ENCODE results near the gene AZU1.
"Not testable (repeated sequence)": the region's sequence is repeated elsewhere in the genome, so short reads cannot be mapped to it uniquely, and the experiment has no call there.

AZU1 gene

DNA sequence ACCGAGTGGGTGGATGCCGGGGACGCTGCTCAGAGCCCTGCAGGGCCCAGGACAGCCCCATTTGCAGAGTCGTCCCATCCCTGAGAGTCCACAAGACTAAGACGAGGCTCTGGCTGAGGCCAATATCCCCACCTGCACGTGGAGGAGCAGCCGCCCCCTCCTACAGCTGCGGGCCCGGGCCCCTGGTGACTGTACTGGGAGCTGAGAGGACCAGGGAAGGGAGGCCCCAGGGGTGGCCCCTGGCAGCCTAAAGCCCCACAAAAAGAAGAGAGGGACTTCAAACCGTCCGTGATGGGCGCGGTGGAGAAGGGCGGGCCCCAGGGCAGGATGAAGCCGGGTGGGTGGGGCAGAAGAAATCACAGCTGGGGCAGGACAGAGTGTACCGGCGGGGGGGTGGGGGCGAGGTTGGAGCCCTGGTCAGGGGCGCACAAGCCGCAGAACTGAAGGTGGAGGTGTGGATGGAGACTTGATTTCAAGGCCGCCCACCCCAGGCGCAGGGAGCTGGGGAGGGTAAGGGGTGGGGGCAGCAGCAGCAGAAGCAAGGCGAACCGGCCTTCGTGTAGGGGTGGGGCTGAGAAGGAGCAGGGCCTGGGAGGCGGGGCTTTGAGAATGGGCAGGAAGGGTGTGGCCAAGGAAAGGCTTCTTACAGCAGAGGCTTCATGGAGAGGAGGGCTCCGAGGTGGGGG, 44.8 kb downstream of the AZU1 start:
- peak overlapping the region; percentile 90 for H3K27ac Mint-ChIP-seq
- DNase-seq (ENCODE audit: low spot score in 2 of 2) (peak; percentile 83 to 87), ATAC-seq (ENCODE audit: low read depth) (peak; percentile 79)
- no peaks in the 10 kb centered on the region for H3K27me3 Mint-ChIP-seq
- H3K4me1 Mint-ChIP-seq: peaks cover 17% of the 10 kb centered on the region
- H3K9me3 Mint-ChIP-seq: no peaks in the 10 kb centered on the region
- H3K36me3 Mint-ChIP-seq: peaks cover 14% of the 10 kb centered on the region
- peak overlapping the region; percentile 88 for H3K4me3 Mint-ChIP-seq

GRCh38 chr19:873084-873483, 45.4 kb downstream of the AZU1 start:
- ATAC-seq (ENCODE audit: low read depth) (peak; percentile 81), DNase-seq (ENCODE audit: low spot score in 2 of 2) (peak; percentile 47 to 79)
- H3K27me3 Mint-ChIP-seq: no peaks in the 10 kb centered on the region
- H3K27ac Mint-ChIP-seq: peak overlapping the region; percentile 90
- no peaks in the 10 kb centered on the region for H3K9me3 Mint-ChIP-seq
- peaks cover 11% of the 10 kb centered on the region for H3K36me3 Mint-ChIP-seq
- peaks cover 17% of the 10 kb centered on the region for H3K4me1 Mint-ChIP-seq
- peak overlapping the region; percentile 78 for H3K4me3 Mint-ChIP-seq

DNA sequence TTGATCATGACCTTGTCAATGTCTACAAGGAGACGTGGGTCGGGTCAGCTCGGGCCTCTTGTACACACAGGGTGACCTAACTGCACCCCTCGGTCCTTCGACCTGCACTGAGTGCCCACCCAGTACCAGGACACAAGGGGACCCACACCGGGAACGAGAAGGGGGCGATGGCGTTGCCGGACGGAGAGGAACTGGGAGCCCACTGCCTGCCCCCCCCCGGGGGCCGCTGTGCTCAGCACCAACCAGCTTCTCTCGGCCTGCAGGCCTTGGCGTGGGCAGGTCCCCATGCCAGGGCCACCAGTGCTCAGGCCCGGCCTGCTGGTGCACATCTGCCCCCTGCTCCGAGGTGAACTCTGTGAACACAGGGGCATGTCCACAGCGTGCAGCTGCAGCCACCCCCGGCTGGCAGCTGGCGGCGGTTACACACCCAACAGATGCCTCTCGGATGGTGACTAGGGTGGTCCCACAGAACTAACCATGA, 46.0 kb downstream of the AZU1 start:
- DNase-seq (ENCODE audit: low spot score in 2 of 2) (no peak), ATAC-seq (ENCODE audit: low read depth) (no peak)
- H3K4me3 Mint-ChIP-seq: no peak overlapping the region
- peaks cover 9% of the 10 kb centered on the region for H3K36me3 Mint-ChIP-seq
- H3K4me1 Mint-ChIP-seq: peaks cover 17% of the 10 kb centered on the region
- no peak overlapping the region for H3K27ac Mint-ChIP-seq
- no peaks in the 10 kb centered on the region for H3K9me3 Mint-ChIP-seq
- H3K27me3 Mint-ChIP-seq: no peaks in the 10 kb centered on the region

GRCh38 chr19:875265-875879, 47.7 kb downstream of the AZU1 start:
- H3K27me3 Mint-ChIP-seq: no peaks in the 10 kb centered on the region
- H3K4me1 Mint-ChIP-seq: peaks cover 20% of the 10 kb centered on the region
- ATAC-seq (ENCODE audit: low read depth): no peak
- no peak overlapping the region for H3K4me3 Mint-ChIP-seq
- H3K27ac Mint-ChIP-seq: no peak overlapping the region
- H3K36me3 Mint-ChIP-seq: peaks cover 12% of the 10 kb centered on the region
- no peak for DNase-seq (ENCODE audit: low spot score in 2 of 2)
- no peaks in the 10 kb centered on the region for H3K9me3 Mint-ChIP-seq

DNA sequence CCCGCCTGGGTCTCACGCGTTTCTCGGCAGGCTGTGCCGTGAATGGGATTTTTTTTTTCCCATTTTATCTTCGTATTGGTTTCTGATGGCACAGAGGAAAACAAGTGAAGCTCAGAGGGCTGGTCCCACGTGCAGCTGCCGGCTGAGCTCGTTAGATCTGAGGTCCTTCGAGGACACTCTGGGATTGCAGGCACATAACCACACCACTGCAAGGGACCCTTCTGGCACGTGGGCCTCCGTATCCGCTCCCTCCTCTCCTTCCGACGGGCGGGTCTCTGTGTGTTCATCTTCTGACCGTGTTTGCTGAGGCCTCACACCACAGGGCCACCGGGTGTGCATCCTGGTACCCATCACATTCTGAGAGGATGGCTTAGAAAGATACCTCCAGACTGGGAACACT, 48.5 kb downstream of the AZU1 start:
- peaks cover 19% of the 10 kb centered on the region for H3K4me1 Mint-ChIP-seq

DNA sequence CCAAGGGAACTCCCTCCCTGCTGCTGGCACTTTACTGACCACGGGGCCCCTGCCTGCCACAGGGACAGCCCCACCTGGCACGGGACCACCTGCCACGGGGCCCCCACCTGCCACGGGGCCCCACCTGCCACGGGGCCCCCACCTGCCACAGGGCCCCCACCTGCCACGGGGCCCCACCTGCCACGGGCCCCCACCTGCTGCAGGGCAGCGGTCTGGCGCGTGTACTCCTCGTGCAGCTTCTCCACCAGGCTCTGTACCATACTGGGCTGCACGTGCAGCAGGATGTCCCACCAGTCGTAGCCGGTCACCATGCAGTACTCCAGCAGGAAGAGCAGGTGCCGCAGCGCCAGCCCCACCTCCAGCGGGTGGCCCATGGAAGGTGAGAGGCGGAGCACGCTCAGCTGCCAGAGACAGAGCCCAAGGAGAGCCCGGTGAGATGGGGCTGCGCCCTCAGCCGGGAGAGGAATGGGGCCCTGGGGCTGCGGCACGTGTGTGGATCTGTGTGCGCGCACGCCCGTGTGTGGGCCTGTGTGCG, 49.2 kb downstream of the AZU1 start:
- H3K27ac Mint-ChIP-seq: no peak overlapping the region
- DNase-seq (ENCODE audit: low spot score in 2 of 2) (no peak), ATAC-seq (ENCODE audit: low read depth) (no peak)
- H3K4me3 Mint-ChIP-seq: no peak overlapping the region
- peaks cover 17% of the 10 kb centered on the region for H3K4me1 Mint-ChIP-seq
- no peaks in the 10 kb centered on the region for H3K27me3 Mint-ChIP-seq
- peaks cover 8% of the 10 kb centered on the region for H3K36me3 Mint-ChIP-seq
- no peaks in the 10 kb centered on the region for H3K9me3 Mint-ChIP-seq

More for the DNA sequence above, 48.5 kb downstream of the AZU1 start:
- Mint-ChIP-seq H3K9me3 (no peaks in the 10 kb centered on the region), H3K27me3 (no peaks in the 10 kb centered on the region), H3K36me3 (peaks cover 10% of the 10 kb centered on the region), H3K4me3 (no peak overlapping the region), H3K27ac (no peak overlapping the region)
- ATAC-seq (ENCODE audit: low read depth) (no peak), DNase-seq (ENCODE audit: low spot score in 2 of 2) (no peak)

DNA sequence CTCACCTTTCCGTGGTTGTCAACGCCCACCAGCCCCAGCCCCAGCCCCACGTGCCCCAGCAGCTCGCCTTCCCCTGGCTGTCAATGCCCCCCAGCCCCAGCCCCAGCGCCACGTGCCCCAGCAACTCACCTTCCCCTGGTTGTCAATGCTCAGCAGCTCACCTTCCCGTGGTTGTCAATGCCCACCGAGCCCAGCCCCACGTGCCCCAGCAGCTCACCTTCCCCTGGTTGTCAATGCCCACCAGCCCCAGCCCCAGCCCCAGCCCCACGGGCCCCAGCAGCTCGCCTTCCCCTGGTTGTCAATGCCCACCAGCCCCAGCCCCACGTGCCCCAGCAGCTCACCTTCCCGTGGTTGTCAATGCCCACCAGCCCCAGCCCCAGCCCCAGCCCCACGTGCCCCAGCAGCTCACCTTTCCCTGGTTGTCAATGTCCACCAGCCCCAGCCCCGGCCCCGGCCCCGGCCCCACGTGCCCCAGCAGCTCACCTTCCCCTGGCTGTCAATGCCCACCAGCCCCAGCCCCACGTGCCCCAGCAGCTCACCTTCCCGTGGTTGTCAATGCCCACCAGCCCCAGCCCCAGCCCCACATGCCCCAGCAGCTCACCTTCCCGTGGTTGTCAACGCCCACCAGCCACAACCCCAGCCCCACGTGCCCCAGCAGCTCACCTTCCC, 50.5 kb downstream of the AZU1 start:
- H3K36me3 Mint-ChIP-seq; H3K4me3 Mint-ChIP-seq; H3K9me3 Mint-ChIP-seq; DNase-seq (ENCODE audit: low spot score in 2 of 2); H3K27ac Mint-ChIP-seq; ATAC-seq (ENCODE audit: low read depth); H3K27me3 Mint-ChIP-seq; H3K4me1 Mint-ChIP-seq: not testable (repeated sequence)

DNA sequence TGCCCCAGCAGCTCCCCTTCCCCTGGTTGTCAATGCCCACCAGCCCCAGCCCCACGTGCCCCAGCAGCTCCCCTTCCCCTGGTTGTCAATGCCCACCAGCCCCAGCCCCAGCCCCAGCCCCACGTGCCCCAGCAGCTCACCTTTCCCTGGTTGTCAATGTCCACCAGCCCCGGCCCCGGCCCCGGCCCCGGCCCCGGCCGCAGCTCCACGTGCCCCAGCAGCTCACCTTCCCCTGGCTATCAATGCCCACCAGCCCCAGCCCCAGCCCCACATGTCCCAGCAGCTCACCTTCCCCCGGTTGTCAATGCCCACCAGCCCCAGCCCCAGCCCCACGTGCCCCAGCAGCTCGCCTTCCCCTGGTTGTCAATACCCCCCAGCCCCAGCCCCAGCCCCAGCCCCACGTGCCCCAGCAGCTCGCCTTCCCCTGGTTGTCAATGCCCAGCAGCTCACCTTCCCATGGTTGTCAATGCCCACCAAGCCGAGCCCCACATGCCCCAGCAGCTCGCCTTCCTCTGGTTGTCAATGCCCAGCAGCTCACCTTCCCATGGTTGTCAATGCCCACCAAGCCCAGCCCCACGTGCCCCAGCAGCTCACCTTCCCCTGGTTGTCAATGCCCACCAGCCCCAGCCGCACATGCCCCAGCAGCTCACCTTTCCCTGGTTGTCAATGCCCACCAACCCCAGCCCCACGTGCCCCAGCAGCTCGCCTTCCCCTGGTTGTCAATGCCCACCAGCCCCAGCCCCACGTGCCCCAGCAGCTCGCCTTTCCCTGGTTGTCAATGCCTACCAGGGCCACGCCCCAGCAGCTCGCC, 51.3 kb downstream of the AZU1 start:
- DNase-seq (ENCODE audit: low spot score in 2 of 2); H3K36me3 Mint-ChIP-seq; H3K27me3 Mint-ChIP-seq; ATAC-seq (ENCODE audit: low read depth); H3K4me3 Mint-ChIP-seq; H3K9me3 Mint-ChIP-seq; H3K4me1 Mint-ChIP-seq: not testable (repeated sequence)
- peak overlapping the region; percentile 75 for H3K27ac Mint-ChIP-seq

- peaks cover 9% of the 10 kb centered on the region for H3K4me1 Mint-ChIP-seq
- peaks cover 8% of the 10 kb centered on the region for H3K36me3 Mint-ChIP-seq
- no peak overlapping the region for H3K4me3 Mint-ChIP-seq
- DNase-seq (ENCODE audit: low spot score in 2 of 2): no peak
- no peaks in the 10 kb centered on the region for H3K9me3 Mint-ChIP-seq
- no peaks in the 10 kb centered on the region for H3K27me3 Mint-ChIP-seq
- peak overlapping the region; percentile 75 for H3K27ac Mint-ChIP-seq
- no peak for ATAC-seq (ENCODE audit: low read depth)
These were observed 52.2 kb downstream of the AZU1 start for GRCh38 chr19:879711-880438.

Measured in memory B cell (primary cell).